Measurements from ENCODE around the gene RBM42. TPM values are rescaled to one million over a fixed set of nuclear protein-coding genes. Genes with fewer than 3 reads are reported as not detected.

The RBM42 gene
- total RNA-seq, 3 donors from 2014 or later (not counting 1 experiment from before 2014, with no cell fraction given) = 51.6 to 61.7 (median 58.2) TPM

GRCh38 chr19:35665157-35665556, 36.3 kb downstream of the RBM42 start:
- Histone ChIP-seq H3K4me3 (ENCODE audit: low read length) (no peak overlapping the region), H3K36me3 (ENCODE audit: control insufficient read depth, insufficient read depth, low read length) (peaks cover 25% of the 10 kb centered on the region), H3K27me3 (ENCODE audit: control insufficient read depth, insufficient read depth, low read length) (peaks cover 3% of the 10 kb centered on the region), H3K4me1 (ENCODE audit: control insufficient read depth, insufficient read depth, low read length) (no peaks in the 10 kb centered on the region), H3K27ac (ENCODE audit: low read length) (no peak overlapping the region), H3K9me3 (ENCODE audit: control insufficient read depth, insufficient read depth, low read length) (no peaks in the 10 kb centered on the region)
- TF ChIP-seq CTCF (IDR thresholded peaks at IDR 0.05) = no peak
- ATAC-seq (no peak), DNase-seq (no peak)
- Mint-ChIP-seq H3K27ac (no peak overlapping the region), H3K27me3 (ENCODE audit: low read depth in 2 of 2) (peaks cover 6 to 8% of the 10 kb centered on the region in 2 donors), H3K4me1 (no peaks in the 10 kb centered on the region), H3K9me3 (no peaks in the 10 kb centered on the region), H3K36me3 (no peaks in the 10 kb centered on the region), H3K4me3 (no peak overlapping the region)
- WGBS (ENCODE audit: insufficient coverage) = 97% methylated on average over 24 of the region's 24 CpGs
- intact Hi-C loops (cut with micrococcal nuclease) = no loop called here

GRCh38 chr19:35665604-35666003, 36.8 kb downstream of the RBM42 start:
- Mint-ChIP-seq H3K27me3 (ENCODE audit: low read depth in 2 of 2) (peaks cover 7 to 11% of the 10 kb centered on the region in 2 donors), H3K36me3 (no peaks in the 10 kb centered on the region), H3K27ac (no peak overlapping the region), H3K9me3 (no peaks in the 10 kb centered on the region), H3K4me3 (no peak overlapping the region), H3K4me1 (no peaks in the 10 kb centered on the region)
- DNase-seq (no peak), ATAC-seq (no peak)
- Histone ChIP-seq H3K4me1 (ENCODE audit: control insufficient read depth, insufficient read depth, low read length) (no peaks in the 10 kb centered on the region), H3K9me3 (ENCODE audit: control insufficient read depth, insufficient read depth, low read length) (no peaks in the 10 kb centered on the region), H3K27ac (ENCODE audit: low read length) (no peak overlapping the region), H3K36me3 (ENCODE audit: control insufficient read depth, insufficient read depth, low read length) (peaks cover 25% of the 10 kb centered on the region), H3K4me3 (ENCODE audit: low read length) (no peak overlapping the region), H3K27me3 (ENCODE audit: control insufficient read depth, insufficient read depth, low read length) (peaks cover 3% of the 10 kb centered on the region)
- WGBS (ENCODE audit: insufficient coverage) = 73% methylated on average over 7 of the region's 7 CpGs
- no peak for TF ChIP-seq CTCF (IDR thresholded peaks at IDR 0.05)
- intact Hi-C loops (cut with micrococcal nuclease) = no loop called here

GRCh38 chr19:35666251-35666913, 37.5 kb downstream of the RBM42 start, which contains the start of gene UPK1A:
TSS of gene UPK1A (plus strand) at chr19:35666517. CDS start at chr19:35666813, 296 bp downstream.
- H3K4me3 Mint-ChIP-seq = no peak within 1 kb of the TSS
- H3K9me3 Mint-ChIP-seq = no peaks in the 10 kb centered on the region
- H3K27ac Mint-ChIP-seq = no peak within 1 kb of the TSS
- no peaks in the 10 kb centered on the region for H3K36me3 Mint-ChIP-seq
- no peak for TF ChIP-seq CTCF (IDR thresholded peaks at IDR 0.05)
- WGBS (ENCODE audit: insufficient coverage) = 84% methylated on average over 16 of the region's 16 CpGs
- no peak for DNase-seq
- no peak within 1 kb of the TSS for H3K27ac ChIP-seq (ENCODE audit: low read length)
- H3K4me1 Mint-ChIP-seq = no peaks in the 10 kb centered on the region
- intact Hi-C loops (cut with micrococcal nuclease) = no loop called here
- H3K4me3 ChIP-seq (ENCODE audit: low read length) = no peak within 1 kb of the TSS
- no peaks in the 10 kb centered on the region for H3K9me3 ChIP-seq (ENCODE audit: control insufficient read depth, insufficient read depth, low read length)
- peaks cover 3% of the 10 kb centered on the region for H3K27me3 ChIP-seq (ENCODE audit: control insufficient read depth, insufficient read depth, low read length)
- H3K27me3 Mint-ChIP-seq (ENCODE audit: low read depth in 2 of 2) = peaks cover 9 to 11% of the 10 kb centered on the region in 2 donors
- ATAC-seq = no peak
- H3K4me1 ChIP-seq (ENCODE audit: control insufficient read depth, insufficient read depth, low read length) = no peaks in the 10 kb centered on the region
- H3K36me3 ChIP-seq (ENCODE audit: control insufficient read depth, insufficient read depth, low read length) = peaks cover 22% of the 10 kb centered on the region

- H3K9me3 Mint-ChIP-seq = no peaks in the 10 kb centered on the region
- TF ChIP-seq CTCF (IDR thresholded peaks at IDR 0.05) = no peak
- no peaks in the 10 kb centered on the region for H3K36me3 Mint-ChIP-seq
- intact Hi-C loops (cut with micrococcal nuclease) = no loop called here
- ATAC-seq (no peak), DNase-seq (no peak)
- H3K27me3 Mint-ChIP-seq (ENCODE audit: low read depth in 2 of 2) = peaks cover 26 to 29% of the 10 kb centered on the region in 2 donors
- peaks cover 12% of the 10 kb centered on the region for H3K4me1 ChIP-seq (ENCODE audit: control insufficient read depth, insufficient read depth, low read length)
- no peaks in the 10 kb centered on the region for H3K9me3 ChIP-seq (ENCODE audit: control insufficient read depth, insufficient read depth, low read length)
- no peak overlapping the region for H3K27ac ChIP-seq (ENCODE audit: low read length)
- no peak overlapping the region for H3K27ac Mint-ChIP-seq
- H3K4me1 Mint-ChIP-seq = peaks cover 0 to 8% of the 10 kb centered on the region in 2 donors
- H3K36me3 ChIP-seq (ENCODE audit: control insufficient read depth, insufficient read depth, low read length) = peaks cover 7% of the 10 kb centered on the region
- no peak overlapping the region for H3K4me3 Mint-ChIP-seq
- no peak overlapping the region for H3K4me3 ChIP-seq (ENCODE audit: low read length)
- WGBS (ENCODE audit: insufficient coverage) = 82% methylated on average over 6 of the region's 6 CpGs
- H3K27me3 ChIP-seq (ENCODE audit: control insufficient read depth, insufficient read depth, low read length) = peaks cover 11% of the 10 kb centered on the region
Observed at GRCh38 chr19:35669566-35669965, 40.7 kb downstream of the RBM42 start.
